ENCODE results near the gene SHB. TPM values are rescaled to one million over a fixed set of nuclear protein-coding genes. Genes with fewer than 3 reads are reported as not detected.

Gene SHB
- total and polyA plus RNA-seq, 8 donors: 3.5 to 37.7 (median 8.5) TPM

DNA sequence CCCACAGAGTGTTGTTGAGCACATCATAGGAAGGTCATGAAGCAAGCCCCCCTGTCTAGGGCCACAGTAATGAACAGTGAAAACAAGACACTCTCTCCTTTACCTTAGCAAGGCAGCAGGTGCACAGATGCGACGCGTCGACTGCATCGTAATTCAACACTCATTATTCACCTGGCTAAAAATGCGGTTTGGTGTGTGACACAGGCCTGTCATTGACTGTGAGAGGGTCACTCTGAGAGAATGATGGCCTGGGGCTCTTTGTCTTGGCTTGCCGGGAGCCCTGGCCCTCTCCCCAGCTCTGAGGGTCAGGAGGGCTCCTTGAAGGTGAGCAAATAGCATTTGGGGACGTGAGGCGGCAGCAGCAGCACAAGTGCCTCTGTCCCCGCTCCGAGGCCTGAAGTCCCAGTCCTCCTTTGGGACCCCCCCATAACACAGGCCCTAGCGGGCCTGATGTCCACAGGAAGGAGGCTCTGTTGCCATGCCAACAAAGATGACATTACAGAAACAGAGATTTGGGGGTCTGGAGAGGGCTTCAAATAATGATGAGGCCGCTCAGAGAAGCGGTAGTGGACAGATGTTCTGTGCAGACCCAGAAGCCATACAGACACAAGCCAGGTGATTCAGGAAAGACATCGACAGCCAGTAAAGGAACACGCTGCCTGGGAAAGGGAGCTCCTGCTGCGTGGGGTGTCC, 46.7 kb downstream of the SHB start:
- no peak for TF ChIP-seq EP300 (IDR thresholded peaks at IDR 0.05)
- no peak for TF ChIP-seq POLR2AphosphoS5 (IDR thresholded peaks at IDR 0.05)
- TF ChIP-seq CTCF (IDR thresholded peaks at IDR 0.05): no peak
- no peak for TF ChIP-seq POLR2A (IDR thresholded peaks at IDR 0.05)
- no peaks in the 10 kb centered on the region for H3K36me3 ChIP-seq

DNA sequence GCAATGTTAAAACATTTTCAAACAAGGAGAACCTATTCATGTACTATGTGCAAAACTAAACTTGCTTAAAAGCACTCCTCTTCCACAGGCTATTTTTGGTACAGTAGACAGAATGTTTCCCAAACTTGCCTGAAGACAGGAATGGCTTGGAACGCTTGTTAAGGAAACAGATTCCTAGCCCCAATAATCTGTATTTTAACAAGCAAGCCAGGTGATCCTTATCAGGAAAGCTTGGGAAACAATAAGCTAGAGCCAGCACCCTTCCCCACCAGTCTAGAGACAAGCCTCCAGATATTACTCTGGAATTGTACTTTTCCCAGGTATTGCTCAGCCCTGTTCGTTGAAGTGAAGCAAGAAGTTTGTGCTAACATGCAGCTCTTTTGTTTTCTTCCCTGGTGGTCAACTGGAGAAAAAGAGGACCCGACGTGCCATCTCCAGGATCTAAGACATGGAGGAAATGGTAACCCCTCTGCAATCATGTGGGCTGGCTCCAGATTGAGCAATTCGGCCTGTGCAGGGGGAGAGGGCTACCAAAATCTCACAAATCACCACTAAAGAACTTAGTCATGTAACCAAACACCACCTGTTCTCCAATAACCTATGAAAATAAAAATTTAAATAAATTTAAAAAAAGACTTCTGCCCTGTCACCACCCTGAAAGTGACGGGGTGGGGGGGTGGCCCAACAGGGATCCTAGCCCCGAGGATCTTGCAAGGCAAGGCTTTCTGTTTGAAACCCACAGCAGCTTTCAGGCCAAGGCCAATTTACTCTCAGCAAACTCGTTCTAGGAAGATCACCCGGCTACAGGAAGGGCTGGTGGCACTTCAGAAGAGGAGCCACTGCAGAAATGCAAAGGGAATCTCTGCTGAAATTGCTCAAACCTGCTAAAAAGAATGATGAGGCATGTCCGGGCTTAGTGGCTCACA, 48.6 kb downstream of the SHB start:
- WGBS, 5 donors: 50 to 67% (median 61%) methylated on average over 10 of the region's 10 CpGs
- no peak overlapping the region for H3K4me3 ChIP-seq
- peak overlapping the region in 4 of 5 donors; percentile 72 to 80 (median 77) for H3K27ac ChIP-seq
- H3K9me3 ChIP-seq: no peaks in the 10 kb centered on the region
- H3K4me1 ChIP-seq: peaks cover 76 to 97% (median 83%) of the 10 kb centered on the region in 4 donors
- no peaks in the 10 kb centered on the region for H3K27me3 ChIP-seq
- peaks cover 0 to 5% (median 0%) of the 10 kb centered on the region in 4 donors for H3K36me3 ChIP-seq
- intact Hi-C loops (cut with DNase I; ENCODE audit: low total_unique reads): no loop called here
- DNase-seq: no peak
- TF ChIP-seq EP300 (IDR thresholded peaks at IDR 0.05): no peak
- TF ChIP-seq POLR2A (IDR thresholded peaks at IDR 0.05): no peak
- no peak for TF ChIP-seq POLR2AphosphoS5 (IDR thresholded peaks at IDR 0.05)
- TF ChIP-seq CTCF (IDR thresholded peaks at IDR 0.05): no peak

More for the DNA sequence above, 46.7 kb downstream of the SHB start:
- intact Hi-C loops (cut with DNase I; ENCODE audit: low total_unique reads): no loop called here
- Histone ChIP-seq H3K27me3 (no peaks in the 10 kb centered on the region), H3K27ac (peak overlapping the region; percentile 25 to 80 (median 73)), H3K9me3 (no peaks in the 10 kb centered on the region), H3K4me3 (no peak overlapping the region), H3K4me1 (peaks cover 71 to 98% (median 83%) of the 10 kb centered on the region in 4 donors)
- 78 to 90% (median 83%) methylated on average over 12 to 17 of the region's 17 CpGs for WGBS, 5 donors
- no peak for DNase-seq

- WGBS, 5 donors: 63 to 68% (median 67%) methylated on average over 3 of the region's 3 CpGs
- peak overlapping the region; percentile 72 to 80 (median 76) for H3K27ac ChIP-seq
- H3K36me3 ChIP-seq: peaks cover 0 to 11% (median 5%) of the 10 kb centered on the region in 4 donors
- H3K9me3 ChIP-seq: no peaks in the 10 kb centered on the region
- no peaks in the 10 kb centered on the region for H3K27me3 ChIP-seq
- TF ChIP-seq POLR2AphosphoS5 (IDR thresholded peaks at IDR 0.05): no peak
- TF ChIP-seq CTCF (IDR thresholded peaks at IDR 0.05): no peak
- no peak for TF ChIP-seq POLR2A (IDR thresholded peaks at IDR 0.05)
- no peak for TF ChIP-seq EP300 (IDR thresholded peaks at IDR 0.05)
- intact Hi-C loops (cut with DNase I; ENCODE audit: low total_unique reads): loop anchor here (10.0 kb wide), 2 partner anchors 45 to 95 kb away; partner anchors contain the start of gene SHB
- no peak for DNase-seq
- no peak overlapping the region for H3K4me3 ChIP-seq
- peaks cover 71 to 91% (median 78%) of the 10 kb centered on the region in 4 donors for H3K4me1 ChIP-seq
Observed at GRCh38 chr9:38019731-38020130, 49.3 kb downstream of the SHB start.

- Histone ChIP-seq H3K27ac (peak overlapping the region; percentile 72 to 80 (median 76)), H3K4me3 (no peak overlapping the region), H3K27me3 (no peaks in the 10 kb centered on the region), H3K9me3 (no peaks in the 10 kb centered on the region), H3K4me1 (peaks cover 65 to 84% (median 72%) of the 10 kb centered on the region in 4 donors), H3K36me3 (peaks cover 0 to 18% (median 11%) of the 10 kb centered on the region in 4 donors)
- intact Hi-C loops (cut with DNase I; ENCODE audit: low total_unique reads): loop anchor here (10.0 kb wide), 2 partner anchors 46 to 94 kb away; partner anchors contain the start of gene SHB
- TF ChIP-seq POLR2AphosphoS5 (IDR thresholded peaks at IDR 0.05) (peak in 1 of 3 donors; percentile 55), POLR2A (IDR thresholded peaks at IDR 0.05) (no peak)
- WGBS, 5 donors: 22 to 39% (median 35%) methylated on average over 6 of the region's 6 CpGs
- peak; percentile 73 to 84 for DNase-seq
Observed at GRCh38 chr9:38018958-38019602, 49.9 kb downstream of the SHB start.
